ENCODE measurements around the gene NLGN1. TPM values are rescaled to one million over a fixed set of nuclear protein-coding genes. Genes with fewer than 3 reads are reported as not detected.

NLGN1 gene
- total and polyA plus RNA-seq, 2 of the 8 experiments (the other 6 are each of a cell fraction or from before 2014, with no cell fraction given), result 7.8 to 14.8 TPM

GRCh38 chr3:173513123-173513522, 115.6 kb downstream of the NLGN1 start:
- Histone ChIP-seq H3K9ac (replicated peaks in 1 of 4; ENCODE audit: extremely low read depth in 1 of 4, low read depth in 3 of 4, low read length in 3 of 4) (no peak overlapping the region), H3K9me3 (ENCODE audit: insufficient read depth in 2 of 2, low read depth in 1 of 2, low read length in 1 of 2) (no peaks in the 10 kb centered on the region), H3K4me2 (ENCODE audit: insufficient read depth in 1 of 2, low read depth in 2 of 2, low read length in 2 of 2) (no peak overlapping the region), H3K4me1 (replicated peaks in 1 of 4; ENCODE audit: control insufficient read depth in 3 of 4, insufficient read depth in 4 of 4, low read length in 3 of 4) (no peaks in the 10 kb centered on the region), H4K5ac (ENCODE audit: insufficient read length, low read depth, low read length) (no peak overlapping the region), H3K23ac (ENCODE audit: insufficient read length) (no peak overlapping the region), H2BK15ac (ENCODE audit: low read length) (no peak overlapping the region), H3K18ac (ENCODE audit: extremely low read depth, low read length) (no peak overlapping the region), H2BK5ac (ENCODE audit: low read depth, low read length) (no peak overlapping the region), H2AFZ (ENCODE audit: low read length) (no peak overlapping the region), H3K23me2 (ENCODE audit: low read depth, low read length) (no peaks in the 10 kb centered on the region), H4K20me1 (replicated peaks in 1 of 2; ENCODE audit: control insufficient read depth in 1 of 2, insufficient read depth in 2 of 2, low read length in 2 of 2) (no peaks in the 10 kb centered on the region), H2BK20ac (ENCODE audit: low read length) (no peak overlapping the region), H3K79me2 (ENCODE audit: control insufficient read depth in 1 of 2, insufficient read depth in 2 of 2, low read length in 2 of 2) (no peaks in the 10 kb centered on the region), H3K27ac (ENCODE audit: low read depth, low read length) (no peak overlapping the region), H4K91ac (replicated peaks; ENCODE audit: insufficient read length, low read length) (no peak overlapping the region), H3K4me3 (ENCODE audit: extremely low read depth in 1 of 4, insufficient read depth in 2 of 4, low read depth in 3 of 4, low read length in 4 of 4) (no peak overlapping the region), H3K14ac (ENCODE audit: insufficient read length) (no peak overlapping the region), H2AK5ac (ENCODE audit: low read depth, low read length) (no peak overlapping the region), H3K36me3 (ENCODE audit: control insufficient read depth in 2 of 4, insufficient read depth in 4 of 4, low read length in 3 of 4) (no peaks in the 10 kb centered on the region), H2BK120ac (replicated peaks; ENCODE audit: low read depth, low read length) (no peak overlapping the region), H3K56ac (replicated peaks; ENCODE audit: insufficient read length, low read depth, low read length) (no peak overlapping the region), H3K4ac (replicated peaks; ENCODE audit: insufficient read length, low read depth, low read length) (no peak overlapping the region), H3K79me1 (ENCODE audit: low read depth, low read length) (no peaks in the 10 kb centered on the region), H2BK12ac (ENCODE audit: low read depth, low read length) (no peak overlapping the region), H3K27me3 (replicated peaks in 1 of 4; ENCODE audit: control insufficient read depth in 3 of 4, extremely low read depth in 1 of 4, insufficient read depth in 3 of 4, low read length in 3 of 4) (no peaks in the 10 kb centered on the region), H4K8ac (ENCODE audit: extremely low read depth, insufficient read depth, low read length) (no peak overlapping the region)
- ChIA-PET POLR2A (ENCODE audit: partially characterized antibody) (interaction anchor here (1.6 kb wide), 1 partner anchor 21 kb away, joined by 3 read pairs; no protein-coding TSS in a partner anchor), CTCF (ENCODE audit: partially characterized antibody) (interaction anchor here (1.2 to 4.2 kb wide), 2 partner anchors 16 to 102 kb away, joined by 3 to 22 read pairs; no protein-coding TSS in a partner anchor)
- FAIRE-seq, result no peak
- DNase-seq (ENCODE audit: low read depth in 1 of 2, low spot score in 2 of 2), result no peak
- 89% methylated on average over 1 of the region's 1 CpG; no CpG with 5 or more reads in 1 of the 2 experiments for WGBS, 2 experiments (ENCODE audit: extremely low coverage in 1 of 2, insufficient coverage in 1 of 2, insufficient read length in 1 of 2, insufficient replicate concordance in 2 of 2, low coverage in 1 of 2, low lambda C conversion rate in 2 of 2, missing lambda C conversion rate in 1 of 2)
- TF ChIP-seq, protein P1, sequence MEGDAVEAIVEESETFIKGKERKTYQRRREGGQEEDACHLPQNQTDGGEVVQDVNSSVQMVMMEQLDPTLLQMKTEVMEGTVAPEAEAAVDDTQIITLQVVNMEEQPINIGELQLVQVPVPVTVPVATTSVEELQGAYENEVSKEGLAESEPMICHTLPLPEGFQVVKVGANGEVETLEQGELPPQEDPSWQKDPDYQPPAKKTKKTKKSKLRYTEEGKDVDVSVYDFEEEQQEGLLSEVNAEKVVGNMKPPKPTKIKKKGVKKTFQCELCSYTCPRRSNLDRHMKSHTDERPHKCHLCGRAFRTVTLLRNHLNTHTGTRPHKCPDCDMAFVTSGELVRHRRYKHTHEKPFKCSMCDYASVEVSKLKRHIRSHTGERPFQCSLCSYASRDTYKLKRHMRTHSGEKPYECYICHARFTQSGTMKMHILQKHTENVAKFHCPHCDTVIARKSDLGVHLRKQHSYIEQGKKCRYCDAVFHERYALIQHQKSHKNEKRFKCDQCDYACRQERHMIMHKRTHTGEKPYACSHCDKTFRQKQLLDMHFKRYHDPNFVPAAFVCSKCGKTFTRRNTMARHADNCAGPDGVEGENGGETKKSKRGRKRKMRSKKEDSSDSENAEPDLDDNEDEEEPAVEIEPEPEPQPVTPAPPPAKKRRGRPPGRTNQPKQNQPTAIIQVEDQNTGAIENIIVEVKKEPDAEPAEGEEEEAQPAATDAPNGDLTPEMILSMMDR (IDR thresholded peaks at IDR 0.05; ENCODE audit: control extremely low read depth in 1 of 3, insufficient read depth in 1 of 3, low read depth in 1 of 3, low read length in 3 of 3), result no peak
- no peak for TF ChIP-seq SIRT6 (IDR thresholded peaks at IDR 0.05; ENCODE audit: low read length)
- no peak for TF ChIP-seq KDM1A (IDR thresholded peaks at IDR 0.05; ENCODE audit: borderline replicate concordance, low read length)
- no peak for TF ChIP-seq RXRA (IDR thresholded peaks at IDR 0.05; ENCODE audit: insufficient read depth, low read depth, low read length)
- TF ChIP-seq RFX5 (IDR thresholded peaks at IDR 0.05; ENCODE audit: borderline replicate concordance, low read depth, low read length), result no peak
- no peak for TF ChIP-seq BCL11A (IDR thresholded peaks at IDR 0.05; ENCODE audit: low read depth in 2 of 2, low read length in 2 of 2)
- TF ChIP-seq KDM4A (IDR thresholded peaks at IDR 0.05; ENCODE audit: low read depth, low read length, severe bottlenecking), result no peak
- TF ChIP-seq POLR2AphosphoS5 (IDR thresholded peaks at IDR 0.05; ENCODE audit: low read depth, low read length), result no peak
- no peak for TF ChIP-seq BACH1 (IDR thresholded peaks at IDR 0.05; ENCODE audit: low read length)
- no peak for TF ChIP-seq SIX5 (IDR thresholded peaks at IDR 0.05; ENCODE audit: low read depth, low read length)
- TF ChIP-seq, protein P2, sequence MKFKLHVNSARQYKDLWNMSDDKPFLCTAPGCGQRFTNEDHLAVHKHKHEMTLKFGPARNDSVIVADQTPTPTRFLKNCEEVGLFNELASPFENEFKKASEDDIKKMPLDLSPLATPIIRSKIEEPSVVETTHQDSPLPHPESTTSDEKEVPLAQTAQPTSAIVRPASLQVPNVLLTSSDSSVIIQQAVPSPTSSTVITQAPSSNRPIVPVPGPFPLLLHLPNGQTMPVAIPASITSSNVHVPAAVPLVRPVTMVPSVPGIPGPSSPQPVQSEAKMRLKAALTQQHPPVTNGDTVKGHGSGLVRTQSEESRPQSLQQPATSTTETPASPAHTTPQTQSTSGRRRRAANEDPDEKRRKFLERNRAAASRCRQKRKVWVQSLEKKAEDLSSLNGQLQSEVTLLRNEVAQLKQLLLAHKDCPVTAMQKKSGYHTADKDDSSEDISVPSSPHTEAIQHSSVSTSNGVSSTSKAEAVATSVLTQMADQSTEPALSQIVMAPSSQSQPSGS (IDR thresholded peaks at IDR 0.05; ENCODE audit: low read length), result no peak
